ENCODE measurements around the gene LARP1.
A peak's percentile ranks its signal among the peaks of the same experiment; 100 is the strongest.
"Not testable (repeated sequence)": the region's sequence is repeated elsewhere in the genome, so short reads cannot be mapped to it uniquely, and the experiment has no call there.

LARP1 gene

GRCh38 chr5:154816891-154817492, 61.8 kb downstream of the LARP1 start:
- peak overlapping the region in 3 of 21 experiments; percentile 4 to 23 (median 8) for H3K27ac ChIP-seq
- no peak overlapping the region for H3K4me3 ChIP-seq

DNA sequence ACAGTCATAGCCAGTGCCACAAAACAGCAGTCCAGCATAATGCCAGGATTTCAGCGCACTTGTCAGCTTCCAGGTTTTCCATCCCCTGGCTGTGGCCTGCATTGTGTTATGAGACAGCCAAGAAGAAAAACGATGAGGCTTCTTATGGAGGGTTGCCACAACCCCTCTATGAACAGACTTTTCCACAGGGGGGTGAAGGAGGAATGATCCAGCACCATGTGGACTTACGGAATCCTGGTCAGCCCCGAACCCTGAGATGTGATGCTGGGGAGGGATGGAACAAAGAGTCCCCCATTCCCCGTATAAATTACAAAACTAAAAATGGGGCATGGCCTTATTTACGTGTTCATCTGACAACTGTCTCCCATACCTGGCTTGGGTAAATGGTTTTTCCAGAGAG, 62.6 kb downstream of the LARP1 start:
- Histone ChIP-seq H3K27ac (no peak overlapping the region), H3K4me3 (no peak overlapping the region)

DNA sequence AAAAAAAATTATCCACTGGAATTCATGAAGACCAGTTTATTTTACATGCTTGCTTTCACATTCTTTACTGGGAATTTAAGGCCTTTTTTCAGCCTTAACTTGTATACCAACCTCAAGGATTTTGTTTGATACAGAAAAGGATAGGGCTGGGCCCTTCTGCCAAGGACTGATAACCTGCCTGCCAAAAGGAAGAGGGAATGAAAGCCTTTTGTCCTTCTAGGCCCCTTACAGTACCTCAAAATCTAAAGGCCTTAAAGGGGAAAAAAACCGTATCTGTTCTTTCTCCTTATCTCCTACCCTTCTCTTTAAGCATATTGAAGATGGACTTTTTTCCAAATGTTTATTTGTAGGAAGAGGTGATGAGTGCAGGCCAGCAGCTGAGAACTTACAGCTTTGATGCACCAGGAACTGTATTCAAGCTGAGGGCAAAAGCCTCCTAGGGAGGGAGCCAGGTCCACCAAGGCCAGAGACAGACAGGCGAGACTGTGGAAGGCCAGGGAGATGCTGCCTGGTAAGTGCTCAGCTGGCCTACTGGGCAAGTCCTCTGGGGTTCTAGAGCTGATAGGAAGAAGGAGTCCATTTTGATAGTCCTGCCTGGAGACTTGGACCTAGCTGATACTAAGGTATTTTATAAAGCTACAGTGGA, 63.4 kb downstream of the LARP1 start:
- peak overlapping the region in 5 of 21 experiments; percentile 5 to 26 (median 22) for H3K27ac ChIP-seq
- no peak overlapping the region for H3K4me3 ChIP-seq

- Histone ChIP-seq H3K4me3 (no peak overlapping the region), H3K27ac (no peak overlapping the region)
These were observed 64.4 kb downstream of the LARP1 start for GRCh38 chr5:154819546-154819945.

DNA sequence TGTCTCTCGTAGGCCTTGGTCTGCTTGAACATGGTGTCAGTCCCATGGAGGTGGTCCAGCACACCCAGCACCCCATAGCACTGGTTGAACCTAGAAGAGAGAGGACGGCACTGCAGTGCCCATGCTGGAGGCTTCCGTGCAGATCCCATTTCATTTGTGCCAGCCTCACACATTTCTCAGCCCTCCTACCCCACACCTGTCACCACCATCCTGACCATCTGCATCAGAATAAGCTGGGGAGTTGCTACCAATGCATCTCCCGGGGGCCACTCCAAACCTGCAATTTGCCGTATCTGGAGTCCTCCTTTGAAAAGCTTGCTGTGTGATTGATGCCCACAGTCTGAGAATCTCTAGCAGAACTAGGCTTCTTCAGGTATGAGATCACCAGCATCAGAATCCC, 65.2 kb downstream of the LARP1 start:
- no peak overlapping the region for H3K4me3 ChIP-seq
- H3K27ac ChIP-seq = no peak overlapping the region

GRCh38 chr5:154822896-154823295, 67.7 kb downstream of the LARP1 start:
- H3K4me3 ChIP-seq, H3K27ac ChIP-seq: not testable (repeated sequence)

GRCh38 chr5:154823605-154824004, 68.4 kb downstream of the LARP1 start:
- peak overlapping the region in 1 of 21 experiments; percentile 25 for H3K27ac ChIP-seq
- H3K4me3 ChIP-seq = no peak overlapping the region

GRCh38 chr5:154824070-154824469, 68.9 kb downstream of the LARP1 start:
- Histone ChIP-seq H3K4me3 (no peak overlapping the region), H3K27ac (peak overlapping the region in 2 of 21 experiments; percentile 8 to 25)

DNA sequence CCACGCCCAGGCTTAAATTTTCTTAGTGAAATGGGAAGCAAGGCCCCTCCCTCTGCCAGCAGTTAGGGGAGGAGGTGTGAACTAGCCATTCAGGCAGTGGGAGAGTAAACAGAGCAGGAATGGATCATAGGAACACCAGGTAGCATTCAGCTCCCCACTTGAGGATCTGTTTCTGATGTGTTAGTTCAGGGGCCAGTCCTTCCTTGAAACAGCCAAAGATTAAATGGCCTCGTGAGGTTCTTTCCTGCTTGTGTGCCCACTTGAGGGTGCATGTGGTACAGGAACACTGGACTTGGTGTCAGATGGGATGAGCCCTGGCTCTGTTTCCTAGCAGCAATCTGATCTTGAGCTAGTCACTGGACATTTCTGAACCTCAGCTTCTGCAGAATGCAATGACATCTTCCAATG, 74.0 kb downstream of the LARP1 start:
- H3K27ac ChIP-seq = peak overlapping the region in 14 of 21 experiments; percentile 51 to 81 (median 78)

DNA sequence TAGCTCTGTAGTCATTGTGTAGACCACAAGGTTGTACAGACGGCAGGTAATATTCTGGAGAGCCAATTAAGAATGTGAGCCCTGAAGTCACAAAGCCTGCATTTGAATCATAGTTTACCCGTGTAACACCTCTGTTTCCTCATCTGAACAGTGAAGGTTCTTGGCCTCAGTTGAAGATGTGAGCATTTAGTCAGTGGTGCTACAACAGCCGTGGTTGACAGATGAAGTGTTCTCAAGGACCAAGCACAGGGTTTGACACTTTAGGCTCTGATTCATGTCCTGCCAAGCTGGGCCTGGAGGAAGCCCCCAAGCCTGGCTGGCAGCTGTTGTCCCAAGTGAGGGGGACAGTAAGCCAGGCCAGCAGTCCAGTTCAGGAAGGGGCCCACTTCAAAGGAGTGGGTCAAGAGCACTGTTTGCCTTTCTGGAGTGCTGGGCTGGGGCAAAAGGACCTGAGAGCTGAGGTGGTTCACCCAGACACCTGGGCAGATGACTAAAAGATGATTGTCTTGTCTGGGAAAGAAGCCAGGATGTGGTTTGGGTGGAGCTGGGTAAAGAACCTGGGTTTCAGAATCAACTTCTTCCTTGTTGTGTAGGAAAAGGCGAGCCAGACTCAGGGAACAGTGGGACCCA, 74.5 kb downstream of the LARP1 start:
- H3K4me3 ChIP-seq = no peak overlapping the region
- H3K27ac ChIP-seq = peak overlapping the region in 20 of 21 experiments; percentile 22 to 81 (median 70)

More for the DNA sequence above, 74.0 kb downstream of the LARP1 start:
- H3K4me3 ChIP-seq = no peak overlapping the region

- Histone ChIP-seq H3K4me3 (no peak overlapping the region), H3K27ac (peak overlapping the region in 20 of 21 experiments; percentile 22 to 81 (median 74))
These were observed 75.0 kb downstream of the LARP1 start for GRCh38 chr5:154830219-154830595.

- H3K4me3 ChIP-seq = no peak overlapping the region
- peak overlapping the region in 19 of 21 experiments; percentile 40 to 81 (median 75) for H3K27ac ChIP-seq
These were observed 75.4 kb downstream of the LARP1 start for GRCh38 chr5:154830596-154830995.

- H3K27ac ChIP-seq = peak overlapping the region in 10 of 21 experiments; percentile 34 to 81 (median 78)
These were observed 76.3 kb downstream of the LARP1 start for GRCh38 chr5:154831451-154831850.

DNA sequence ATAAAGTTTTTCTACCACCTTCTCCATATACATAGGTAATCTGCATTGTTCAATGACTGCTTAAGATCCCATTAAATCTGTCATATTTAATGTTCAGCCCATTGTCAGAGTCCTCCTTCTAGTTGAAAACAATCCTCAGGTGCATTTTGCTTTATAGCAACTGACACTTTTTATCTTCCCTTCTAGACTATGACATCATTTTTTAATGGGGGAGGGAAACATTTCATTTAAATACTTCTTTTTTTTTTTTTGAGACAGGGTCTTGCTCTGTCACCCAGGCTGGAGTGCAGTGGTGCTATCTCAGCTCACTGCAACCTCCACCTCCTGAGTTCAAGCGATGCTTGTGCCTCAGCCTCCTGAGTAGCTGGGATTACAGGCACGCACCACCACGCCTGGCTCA, 77.6 kb downstream of the LARP1 start:
- not testable (repeated sequence) for H3K27ac ChIP-seq, H3K4me3 ChIP-seq

More at GRCh38 chr5:154831451-154831850, 76.3 kb downstream of the LARP1 start:
- H3K4me3 ChIP-seq = no peak overlapping the region

GRCh38 chr5:154834053-154834452, 78.9 kb downstream of the LARP1 start:
- Histone ChIP-seq H3K27ac (peak overlapping the region in 10 of 21 experiments; percentile 34 to 82 (median 62)), H3K4me3 (peak overlapping the region in 1 of 7 experiments; percentile 21)

DNA sequence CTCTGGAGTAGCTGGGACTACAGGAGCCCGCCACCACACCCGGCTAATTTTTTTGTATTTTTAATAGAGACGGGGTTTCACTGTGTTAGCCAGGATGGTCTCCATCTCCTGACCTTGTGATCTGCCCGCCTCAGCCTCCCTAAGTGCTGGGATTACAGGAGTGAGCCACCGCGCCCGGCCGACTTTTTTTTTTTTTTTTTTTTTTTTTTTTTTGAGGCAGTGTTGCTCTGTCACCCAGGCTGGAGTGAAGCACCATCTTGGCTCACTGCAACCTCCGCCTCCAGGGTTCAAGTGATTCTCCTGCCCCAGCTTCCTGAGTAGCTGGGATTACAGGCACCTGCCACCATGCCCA, 80.5 kb downstream of the LARP1 start:
- H3K27ac ChIP-seq = peak overlapping the region in 11 of 21 experiments; percentile 18 to 77 (median 61)

GRCh38 chr5:154836225-154836624, 81.0 kb downstream of the LARP1 start:
- no peak overlapping the region for H3K4me3 ChIP-seq
- peak overlapping the region in 7 of 21 experiments; percentile 2 to 77 (median 44) for H3K27ac ChIP-seq

More for the DNA sequence above, 80.5 kb downstream of the LARP1 start:
- H3K4me3 ChIP-seq = not testable (repeated sequence)

DNA sequence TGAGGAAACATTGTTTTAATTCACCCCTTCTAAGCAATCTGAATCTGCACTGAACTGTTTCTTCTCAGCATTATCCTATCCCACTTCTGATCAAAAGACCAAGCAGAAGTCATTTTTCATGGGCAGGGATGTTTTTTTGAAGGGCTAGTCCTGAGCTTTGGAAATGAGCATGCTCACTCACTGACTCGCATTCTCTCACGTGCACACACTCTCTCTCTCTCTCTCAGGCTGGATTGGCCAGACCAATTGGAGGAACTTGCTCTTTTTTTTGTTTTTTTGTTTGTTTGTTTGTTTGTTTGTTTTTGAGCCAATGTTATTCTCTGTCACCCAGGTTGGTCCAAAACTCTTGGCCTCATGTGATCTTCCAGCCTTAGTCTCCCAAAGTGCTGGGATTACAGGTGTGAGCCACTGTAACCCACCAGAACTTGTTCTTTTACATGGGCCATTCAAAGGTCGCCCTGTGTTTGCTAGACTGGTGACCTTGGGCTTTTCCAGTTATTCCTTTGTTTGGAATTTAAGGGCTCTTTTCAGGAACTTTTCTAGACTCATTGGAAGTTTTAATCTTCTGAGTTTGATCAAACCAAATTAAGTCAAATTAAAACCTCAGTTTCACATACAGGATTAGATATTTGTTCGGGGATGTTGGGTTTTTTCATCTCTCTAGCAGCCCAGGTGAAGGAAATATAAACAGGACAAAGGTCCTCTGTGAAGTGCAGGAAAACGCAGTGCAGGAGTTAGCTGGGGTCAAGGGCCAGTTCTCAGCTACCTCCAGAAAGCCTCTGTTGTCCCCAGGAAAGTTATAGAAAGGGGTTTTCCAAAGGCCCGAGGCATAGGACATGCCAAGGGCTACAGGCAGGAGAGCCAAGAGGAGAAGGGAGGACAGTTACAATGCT, 82.1 kb downstream of the LARP1 start:
- H3K27ac ChIP-seq = no peak overlapping the region
- H3K4me3 ChIP-seq = no peak overlapping the region

DNA sequence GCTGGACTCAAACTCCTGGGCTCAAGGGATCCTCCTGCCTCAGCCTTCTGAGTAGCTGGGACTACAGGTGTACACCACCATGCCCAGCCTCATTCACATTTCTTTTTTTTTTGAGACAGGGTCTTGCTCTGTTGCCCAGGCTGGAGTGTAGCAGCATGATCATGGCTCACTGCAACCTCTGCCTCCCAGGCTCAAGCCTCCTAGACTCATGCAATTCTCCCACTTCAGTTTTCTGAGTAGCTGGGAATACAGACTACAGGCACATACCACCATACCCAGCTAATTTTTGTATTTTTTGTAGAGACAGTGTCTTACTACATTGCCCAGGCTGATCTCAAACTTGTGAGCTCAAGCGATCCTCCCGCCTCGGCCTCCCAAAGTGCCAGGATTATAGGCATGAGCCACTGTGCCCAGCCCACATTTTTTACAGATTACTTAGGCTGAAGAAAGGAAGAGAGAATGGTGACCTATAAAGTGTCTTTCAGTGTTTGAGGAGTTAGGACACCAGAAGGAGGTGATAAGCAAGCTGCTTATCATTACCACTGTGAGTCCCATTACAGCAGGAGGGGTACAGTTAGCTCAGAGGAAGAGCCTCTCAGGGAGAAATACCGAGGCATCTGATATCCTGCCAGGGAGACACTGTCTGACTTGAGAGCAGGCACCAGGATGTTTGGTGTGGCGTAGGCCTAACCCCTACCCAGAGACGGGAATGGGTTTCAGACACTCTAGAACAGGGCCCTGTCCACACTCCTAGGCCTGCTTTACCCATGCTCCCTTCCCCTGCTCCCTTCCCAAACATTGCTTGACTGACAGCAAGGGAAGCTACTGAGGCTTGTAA, 85.5 kb downstream of the LARP1 start:
- Histone ChIP-seq H3K27ac (peak overlapping the region in 3 of 21 experiments; percentile 24 to 28 (median 27)), H3K4me3 (no peak overlapping the region)

Data from skin epidermis (tissue), 12 donors.